HG03039 (cell line): ENCODE measurements around the gene DCHS1.
"Not testable (repeated sequence)": the region's sequence is repeated elsewhere in the genome, so short reads cannot be mapped to it uniquely, and the experiment has no call there.

Source experiments
- ATAC-seq: cut with Tn5 transposase; IDR thresholded peaks from one replicate; pipeline ENCODE4 v1.9.1; 2021; ENCODE audit warnings: mild to moderate bottlenecking, moderate library complexity; ENCODE audit not compliant: unreplicated experiment

DCHS1 gene

GRCh38 chr11:6655790-6656583 lies at the start of gene DCHS1:
Gene DCHS1 (minus strand): TSS chr11:6655809. CDS start chr11:6641613, 14,196 bp downstream.
- ATAC-seq: no peak

- ATAC-seq: no peak
These were observed 47.8 kb upstream of the DCHS1 start for GRCh38 chr11:6703247-6704063.

GRCh38 chr11:6701955-6702354 lies 46.3 kb upstream of the DCHS1 start:
- ATAC-seq: not testable (repeated sequence)

GRCh38 chr11:6695377-6695776 lies 39.8 kb upstream of the DCHS1 start:
- no peak for ATAC-seq

- no peak for ATAC-seq
These were observed 38.6 kb upstream of the DCHS1 start for GRCh38 chr11:6694229-6694535.

- no peak for ATAC-seq
These were observed 38.0 kb upstream of the DCHS1 start for GRCh38 chr11:6693342-6694228.

- no peak for ATAC-seq
These were observed 36.5 kb upstream of the DCHS1 start for GRCh38 chr11:6692128-6692527.

GRCh38 chr11:6690431-6691132 lies 35.0 kb upstream of the DCHS1 start:
- not testable (repeated sequence) for ATAC-seq

GRCh38 chr11:6687876-6688275 lies 32.3 kb upstream of the DCHS1 start:
- ATAC-seq: no peak

GRCh38 chr11:6686006-6686405 lies 30.4 kb upstream of the DCHS1 start:
- no peak for ATAC-seq

GRCh38 chr11:6684068-6684467 lies 28.5 kb upstream of the DCHS1 start:
- ATAC-seq: not testable (repeated sequence)

- peak; percentile 88 for ATAC-seq
These were observed 27.6 kb upstream of the DCHS1 start, which contains the start of gene MRPL17 for GRCh38 chr11:6682936-6683861. Gene MRPL17 (minus strand): TSS chr11:6683340. CDS start chr11:6683296, 44 bp downstream.

GRCh38 chr11:6682591-6682935 lies 27.0 kb upstream of the DCHS1 start:
- peak; percentile 8 for ATAC-seq

- no peak for ATAC-seq
These were observed 26.3 kb upstream of the DCHS1 start for GRCh38 chr11:6681949-6682348.

GRCh38 chr11:6681505-6681904 lies 25.9 kb upstream of the DCHS1 start:
- no peak for ATAC-seq

GRCh38 chr11:6677018-6677417 lies 21.4 kb upstream of the DCHS1 start:
- no peak for ATAC-seq

- no peak for ATAC-seq
These were observed 19.3 kb upstream of the DCHS1 start for GRCh38 chr11:6674862-6675261.

GRCh38 chr11:6674219-6674597 lies 18.6 kb upstream of the DCHS1 start:
- no peak for ATAC-seq

GRCh38 chr11:6673523-6674218 lies 18.1 kb upstream of the DCHS1 start:
- no peak for ATAC-seq
